Measurements from ENCODE around the gene RPS24. TPM values are rescaled to one million over a fixed set of nuclear protein-coding genes. Genes with fewer than 3 reads are reported as not detected.

The RPS24 gene
- total and polyA plus RNA-seq, 9 of the 15 experiments (the other 6 are each of a cell fraction or from before 2014, with no cell fraction given), result 1,947 to 7,307 (median 5,944) TPM

- TF ChIP-seq STAT6 (CRISPR knock-in tag; IDR thresholded peaks at IDR 0.05), result no peak
- TF ChIP-seq OTX1 (CRISPR knock-in tag; IDR thresholded peaks at IDR 0.05), result no peak
- TF ChIP-seq GTF3C2 (IDR thresholded peaks at IDR 0.05; ENCODE audit: borderline replicate concordance, extremely low read depth, insufficient read length), result no peak
- TF ChIP-seq ATF7 (IDR thresholded peaks at IDR 0.05), result no peak
- no peak for TF ChIP-seq CBX3 (IDR thresholded peaks at IDR 0.05; ENCODE audit: borderline replicate concordance in 1 of 2, low read length in 2 of 2)
Measured at GRCh38 chr10:78009662-78010061, 24.0 kb upstream of the RPS24 start (continued).

All from K562 (cell line).